ENCODE results near the gene COL16A1. TPM values are rescaled to one million over a fixed set of nuclear protein-coding genes. Genes with fewer than 3 reads are reported as not detected.

Gene COL16A1
- polyA plus RNA-seq, 3 donors, result 0.13 TPM; not detected in 2

GRCh38 chr1:31642897-31643296 lies 60.9 kb downstream of the COL16A1 start:
- 100% methylated on average over 1 of the region's 3 CpGs for WGBS (ENCODE audit: insufficient coverage)
- intact Hi-C loops (cut with micrococcal nuclease), result loop anchor here in 1 of 2 donors (5.0 kb wide), 1 partner anchor 36 kb away; no protein-coding TSS in a partner anchor
- H3K4me3 ChIP-seq (replicated peaks in 1 of 3; ENCODE audit: low read depth in 2 of 3, low read length in 3 of 3), result no peak overlapping the region
- Mint-ChIP-seq H3K27ac (peak overlapping the region in 1 of 7 donors; percentile 0), H3K4me1 (peaks cover 22% of the 10 kb centered on the region), H3K9me3 (peaks cover 0 to 1% (median 0%) of the 10 kb centered on the region in 7 donors), H3K27me3 (ENCODE audit: low read depth in 3 of 3) (no peaks in the 10 kb centered on the region), H3K4me3 (no peak overlapping the region), H3K36me3 (peaks cover 2 to 3% of the 10 kb centered on the region in 2 donors)
- TF ChIP-seq, protein P1, sequence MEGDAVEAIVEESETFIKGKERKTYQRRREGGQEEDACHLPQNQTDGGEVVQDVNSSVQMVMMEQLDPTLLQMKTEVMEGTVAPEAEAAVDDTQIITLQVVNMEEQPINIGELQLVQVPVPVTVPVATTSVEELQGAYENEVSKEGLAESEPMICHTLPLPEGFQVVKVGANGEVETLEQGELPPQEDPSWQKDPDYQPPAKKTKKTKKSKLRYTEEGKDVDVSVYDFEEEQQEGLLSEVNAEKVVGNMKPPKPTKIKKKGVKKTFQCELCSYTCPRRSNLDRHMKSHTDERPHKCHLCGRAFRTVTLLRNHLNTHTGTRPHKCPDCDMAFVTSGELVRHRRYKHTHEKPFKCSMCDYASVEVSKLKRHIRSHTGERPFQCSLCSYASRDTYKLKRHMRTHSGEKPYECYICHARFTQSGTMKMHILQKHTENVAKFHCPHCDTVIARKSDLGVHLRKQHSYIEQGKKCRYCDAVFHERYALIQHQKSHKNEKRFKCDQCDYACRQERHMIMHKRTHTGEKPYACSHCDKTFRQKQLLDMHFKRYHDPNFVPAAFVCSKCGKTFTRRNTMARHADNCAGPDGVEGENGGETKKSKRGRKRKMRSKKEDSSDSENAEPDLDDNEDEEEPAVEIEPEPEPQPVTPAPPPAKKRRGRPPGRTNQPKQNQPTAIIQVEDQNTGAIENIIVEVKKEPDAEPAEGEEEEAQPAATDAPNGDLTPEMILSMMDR (IDR thresholded peaks at IDR 0.05), result no peak
- H3K4me1 ChIP-seq (ENCODE audit: control insufficient read depth in 1 of 2, insufficient read depth in 2 of 2, low read length in 2 of 2), result peaks cover 42 to 47% of the 10 kb centered on the region in 2 donors
- H2AFZ ChIP-seq (ENCODE audit: insufficient read depth, low read depth, low read length, poor library complexity, severe bottlenecking), result no peak overlapping the region
- H3K9ac ChIP-seq (ENCODE audit: insufficient read depth, low read length, poor library complexity, severe bottlenecking), result no peak overlapping the region
- H4K20me1 ChIP-seq (ENCODE audit: insufficient read depth, low read length), result peaks cover 8% of the 10 kb centered on the region
- H3K9me3 ChIP-seq (replicated peaks in 1 of 2; ENCODE audit: control insufficient read depth in 1 of 2, insufficient read depth in 1 of 2, low read length in 2 of 2), result no peaks in the 10 kb centered on the region
- peaks cover 57% of the 10 kb centered on the region for H3K79me2 ChIP-seq (ENCODE audit: insufficient read depth, low read length)
- no peaks in the 10 kb centered on the region for H3K27me3 ChIP-seq (ENCODE audit: control insufficient read depth in 2 of 2, insufficient read depth in 2 of 2, low read length in 2 of 2)
- H3K36me3 ChIP-seq (replicated peaks in 1 of 2; ENCODE audit: control insufficient read depth in 1 of 2, insufficient read depth in 2 of 2, low read length in 2 of 2), result no peaks in the 10 kb centered on the region
- H3K27ac ChIP-seq (ENCODE audit: low read depth in 1 of 2, low read length in 2 of 2), result peak overlapping the region in 1 of 2 donors; percentile 100
- no peak overlapping the region for H3K4me2 ChIP-seq (replicated peaks; ENCODE audit: extremely low read depth, low read length, poor library complexity, severe bottlenecking)
- no peak for DNase-seq

DNA sequence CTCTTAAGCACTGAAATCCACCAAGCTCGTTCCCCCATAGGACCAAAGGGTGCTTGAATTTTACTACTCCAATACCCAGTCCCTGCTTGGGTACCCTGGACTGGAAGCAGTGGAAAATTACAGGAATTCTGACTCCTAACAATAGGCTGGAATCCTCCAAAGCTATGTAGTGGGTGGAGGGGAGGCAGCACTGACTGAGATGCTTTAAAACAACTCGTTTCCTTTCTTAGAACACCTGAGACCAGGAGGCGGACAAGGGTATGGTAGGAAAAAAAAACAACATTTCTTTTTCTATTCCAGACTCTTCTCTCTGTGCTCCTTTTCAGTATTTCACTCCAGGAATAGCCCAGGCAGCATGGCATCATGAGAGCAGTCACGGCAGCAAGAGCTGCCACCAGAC lies 61.5 kb downstream of the COL16A1 start:
- peaks cover 63% of the 10 kb centered on the region for H3K79me2 ChIP-seq (ENCODE audit: insufficient read depth, low read length)
- Mint-ChIP-seq H3K9me3 (peaks cover 0 to 1% (median 0%) of the 10 kb centered on the region in 7 donors), H3K4me3 (no peak overlapping the region), H3K4me1 (peaks cover 25% of the 10 kb centered on the region), H3K36me3 (peaks cover 7% of the 10 kb centered on the region in 2 donors), H3K27me3 (ENCODE audit: low read depth in 3 of 3) (no peaks in the 10 kb centered on the region), H3K27ac (peak overlapping the region in 3 of 7 donors; percentile 0 to 54 (median 37))
- H3K9ac ChIP-seq (ENCODE audit: insufficient read depth, low read length, poor library complexity, severe bottlenecking), result no peak overlapping the region
- H3K36me3 ChIP-seq (replicated peaks in 1 of 2; ENCODE audit: control insufficient read depth in 1 of 2, insufficient read depth in 2 of 2, low read length in 2 of 2), result no peaks in the 10 kb centered on the region
- H3K4me1 ChIP-seq (ENCODE audit: control insufficient read depth in 1 of 2, insufficient read depth in 2 of 2, low read length in 2 of 2), result peaks cover 42 to 47% of the 10 kb centered on the region in 2 donors
- H3K4me3 ChIP-seq (replicated peaks in 1 of 3; ENCODE audit: low read depth in 2 of 3, low read length in 3 of 3), result no peak overlapping the region
- intact Hi-C loops (cut with micrococcal nuclease), result loop anchor here in 1 of 2 donors (5.0 kb wide), 1 partner anchor 35 kb away; no protein-coding TSS in a partner anchor
- H4K20me1 ChIP-seq (ENCODE audit: insufficient read depth, low read length), result peaks cover 9% of the 10 kb centered on the region
- no peaks in the 10 kb centered on the region for H3K27me3 ChIP-seq (ENCODE audit: control insufficient read depth in 2 of 2, insufficient read depth in 2 of 2, low read length in 2 of 2)
- no peaks in the 10 kb centered on the region for H3K9me3 ChIP-seq (replicated peaks in 1 of 2; ENCODE audit: control insufficient read depth in 1 of 2, insufficient read depth in 1 of 2, low read length in 2 of 2)
- H3K4me2 ChIP-seq (replicated peaks; ENCODE audit: extremely low read depth, low read length, poor library complexity, severe bottlenecking), result no peak overlapping the region
- WGBS (ENCODE audit: insufficient coverage), result 83% methylated on average over 1 of the region's 4 CpGs
- TF ChIP-seq, protein P1 (IDR thresholded peaks at IDR 0.05), result no peak
- no peak overlapping the region for H3K27ac ChIP-seq (ENCODE audit: low read depth in 1 of 2, low read length in 2 of 2)
- DNase-seq, result no peak
- H2AFZ ChIP-seq (ENCODE audit: insufficient read depth, low read depth, low read length, poor library complexity, severe bottlenecking), result no peak overlapping the region

Measured in CD14-positive monocyte (primary cell).